ENCODE data around the gene APPL2.
"Not testable (repeated sequence)": the region's sequence is repeated elsewhere in the genome, so short reads cannot be mapped to it uniquely, and the experiment has no call there.

APPL2 gene

DNA sequence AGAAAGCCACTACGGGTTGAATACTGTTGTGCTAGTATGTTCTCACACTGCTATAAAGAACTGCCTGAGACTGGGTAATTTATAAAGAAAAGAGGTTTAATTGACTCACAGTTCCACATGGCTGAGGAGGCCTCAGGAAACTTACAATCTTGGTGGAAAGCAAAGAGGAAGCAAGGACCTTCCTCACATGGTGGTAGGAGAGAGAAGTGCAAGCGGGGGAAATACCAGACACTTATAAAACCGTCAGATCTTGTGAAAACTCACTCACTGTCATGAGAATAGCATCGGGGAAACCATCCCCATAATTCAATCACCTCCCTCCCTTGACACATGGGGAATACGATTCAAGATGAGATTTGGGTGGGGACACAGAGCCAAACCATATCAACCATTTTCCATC, 20.5 kb upstream of the APPL2 start:
- DNase-seq: not testable (repeated sequence)

DNA sequence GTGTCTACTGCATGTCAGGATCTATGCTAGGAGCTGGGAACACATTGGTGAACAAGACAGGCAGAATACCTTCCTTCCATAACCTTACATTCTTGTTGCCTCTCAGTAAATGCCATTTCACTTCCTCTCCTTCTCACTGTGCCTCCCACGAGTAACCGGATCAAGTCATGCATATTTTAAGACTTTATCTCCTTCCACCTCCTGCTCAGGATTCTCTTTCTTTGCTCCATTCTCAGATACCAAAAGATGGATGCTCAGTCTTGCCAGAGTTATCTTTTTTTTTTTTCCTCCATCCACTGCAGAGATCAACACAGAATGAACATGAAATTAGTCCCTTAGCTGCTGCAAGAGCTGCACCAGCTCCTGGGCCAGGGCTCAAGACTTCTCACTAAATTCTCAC, 20.0 kb upstream of the APPL2 start:
- no peak for DNase-seq

DNA sequence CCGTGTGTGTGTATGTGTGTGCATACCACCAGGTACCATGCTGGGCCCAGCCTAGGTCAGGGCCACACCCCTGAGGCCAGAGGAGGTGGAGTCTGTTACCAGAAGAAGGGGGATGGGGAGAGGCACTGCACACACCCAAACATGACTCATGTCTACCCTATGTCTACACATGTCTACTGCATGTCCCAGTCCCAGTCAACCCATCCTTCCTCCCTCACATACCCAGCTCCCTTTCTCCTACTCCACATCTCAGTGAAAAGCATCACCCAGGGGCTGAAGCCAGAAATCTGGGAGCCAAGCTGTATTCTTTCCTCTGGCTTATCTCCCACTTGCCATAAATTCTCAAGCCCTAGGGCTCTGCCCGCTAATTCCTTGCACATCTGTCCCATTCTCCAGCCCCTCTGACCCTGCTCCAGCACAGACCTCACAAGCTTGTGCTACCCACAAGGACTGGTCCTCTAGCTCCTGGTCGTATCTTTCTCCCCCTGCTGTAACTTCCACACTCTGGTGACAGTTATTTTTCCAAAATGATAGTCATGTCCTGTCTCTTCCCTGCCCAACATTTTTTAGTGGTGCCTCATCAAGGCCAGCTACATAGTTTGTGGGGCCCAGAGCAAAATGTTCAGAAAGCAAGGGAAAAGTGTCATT, 18.0 kb upstream of the APPL2 start:
- no peak for DNase-seq

DNA sequence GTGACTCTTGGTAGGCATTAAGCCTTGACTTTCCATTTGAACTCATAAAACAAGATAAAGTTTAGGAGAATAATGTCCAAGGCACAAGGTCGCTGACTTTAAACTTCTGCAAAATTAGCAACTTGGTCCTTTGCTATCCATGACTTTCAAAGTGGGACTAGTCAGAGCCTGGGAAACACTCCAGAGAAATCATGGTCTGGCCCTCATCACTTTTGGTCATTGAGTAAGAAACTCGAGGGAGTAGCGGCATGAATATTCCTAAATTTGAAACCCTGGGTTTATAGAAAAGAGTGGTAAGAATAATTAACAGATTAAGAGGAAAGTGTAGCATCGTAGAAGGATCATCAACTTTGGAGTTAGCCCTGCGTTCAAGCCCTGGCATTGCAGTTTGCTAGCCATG, 16.9 kb upstream of the APPL2 start:
- DNase-seq: no peak

DNA sequence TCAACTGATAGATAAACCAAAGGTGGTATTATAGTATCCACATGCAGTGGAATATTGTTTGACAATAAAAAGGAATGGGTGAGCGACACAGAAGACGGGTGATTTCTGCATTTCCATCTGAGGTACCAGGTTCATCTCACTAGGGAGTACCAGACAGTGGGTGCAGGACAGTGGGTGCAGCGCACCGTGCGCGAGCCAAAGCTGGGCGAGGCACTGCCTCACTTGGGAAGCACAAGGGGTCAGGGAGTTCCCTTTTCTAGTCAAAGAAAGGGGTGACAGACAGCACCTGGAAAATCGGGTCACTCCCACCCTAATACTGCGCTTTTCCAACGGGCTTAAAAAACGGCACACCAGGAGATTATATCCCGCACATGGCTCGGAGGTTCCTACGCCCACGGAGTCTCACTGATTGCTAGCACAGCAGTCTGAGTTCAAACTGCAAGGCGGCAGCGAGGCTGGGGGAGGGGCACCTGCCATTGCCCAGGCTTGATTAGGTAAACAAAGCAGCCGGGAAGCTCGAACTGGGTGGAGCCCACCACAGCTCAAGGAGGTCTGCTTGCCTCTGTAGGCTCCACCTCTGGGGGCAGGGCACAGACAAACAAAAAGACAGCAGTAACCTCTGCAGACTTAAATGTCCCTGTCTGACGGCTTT, 9.9 kb upstream of the APPL2 start:
- not testable (repeated sequence) for DNase-seq

DNA sequence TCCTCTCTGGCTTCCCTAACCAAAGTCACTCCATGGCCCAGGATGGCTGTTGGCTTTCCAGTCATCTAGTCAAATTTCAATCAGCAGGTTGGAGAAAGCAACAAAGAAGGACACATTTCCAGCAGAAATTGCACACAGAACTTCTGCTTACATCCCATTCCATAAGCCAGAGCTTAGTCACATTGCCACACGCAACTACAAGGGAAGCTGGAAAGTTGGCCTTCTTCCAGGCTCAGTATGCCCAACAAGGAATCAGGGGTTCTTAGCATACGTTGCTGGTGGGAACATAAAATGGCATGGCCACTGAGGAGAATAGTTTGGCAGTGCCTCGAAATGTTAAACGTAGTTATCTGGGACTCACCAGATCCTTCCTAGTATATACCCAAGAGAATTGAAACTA, 9.3 kb upstream of the APPL2 start:
- DNase-seq: no peak

DNA sequence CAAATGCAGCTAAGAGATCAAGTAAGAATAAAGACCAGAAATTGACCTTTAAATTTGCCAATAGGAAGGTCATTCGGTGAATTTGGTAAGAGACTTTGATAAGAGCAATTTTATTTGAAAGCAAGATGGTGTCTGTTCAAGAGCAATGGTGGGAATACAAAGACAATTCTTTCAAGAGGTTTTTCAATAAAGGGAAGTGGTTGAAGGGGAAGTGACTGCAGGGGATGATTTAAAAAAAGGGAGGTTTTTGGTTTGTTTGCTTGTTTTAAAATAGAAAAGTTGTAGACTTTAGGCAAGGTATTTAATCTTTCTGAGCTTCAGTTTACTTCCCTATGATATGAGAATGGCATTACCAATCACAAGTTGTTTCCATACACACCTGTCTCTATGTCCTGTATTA, 4.3 kb upstream of the APPL2 start:
- DNase-seq: no peak

DNA sequence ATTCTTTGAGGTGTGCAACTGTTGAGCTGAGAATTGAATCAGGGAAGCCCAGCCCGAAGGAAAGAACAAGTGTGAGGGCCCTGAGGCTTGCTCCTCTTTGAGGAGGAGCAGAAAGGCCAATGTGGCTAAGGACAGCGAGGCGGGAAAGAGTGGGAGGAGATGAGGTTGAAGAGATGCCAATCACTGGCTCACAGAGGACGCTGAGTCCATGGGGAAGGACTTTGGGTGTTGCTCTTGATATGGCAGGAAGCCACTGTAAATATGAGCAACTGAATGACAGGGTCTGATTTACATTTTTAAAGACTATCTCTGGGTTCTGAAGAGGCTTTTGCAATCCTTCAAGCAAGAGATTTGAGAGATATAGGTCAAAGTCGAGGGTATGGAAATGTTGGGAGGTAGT, 3.3 kb upstream of the APPL2 start:
- DNase-seq: no peak

DNA sequence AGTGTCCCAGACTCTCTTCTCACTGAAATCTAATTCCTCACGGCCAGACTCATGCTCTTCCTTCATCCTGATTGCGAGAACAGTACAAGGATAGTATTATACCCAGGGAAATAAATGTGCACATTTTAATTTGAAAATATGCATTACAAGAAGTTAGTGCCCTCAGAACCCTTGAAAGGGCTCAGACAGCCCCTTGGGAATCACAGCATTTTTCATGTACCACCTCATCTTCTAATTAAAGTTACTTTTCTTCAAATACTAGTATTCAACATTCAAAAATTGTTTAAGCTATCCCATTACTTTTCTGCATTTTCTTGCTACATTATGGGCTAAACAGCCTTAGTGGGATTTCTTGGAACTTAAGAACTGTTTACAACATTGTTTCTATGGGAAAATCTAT, 1.7 kb upstream of the APPL2 start:
- DNase-seq: no peak

DNA sequence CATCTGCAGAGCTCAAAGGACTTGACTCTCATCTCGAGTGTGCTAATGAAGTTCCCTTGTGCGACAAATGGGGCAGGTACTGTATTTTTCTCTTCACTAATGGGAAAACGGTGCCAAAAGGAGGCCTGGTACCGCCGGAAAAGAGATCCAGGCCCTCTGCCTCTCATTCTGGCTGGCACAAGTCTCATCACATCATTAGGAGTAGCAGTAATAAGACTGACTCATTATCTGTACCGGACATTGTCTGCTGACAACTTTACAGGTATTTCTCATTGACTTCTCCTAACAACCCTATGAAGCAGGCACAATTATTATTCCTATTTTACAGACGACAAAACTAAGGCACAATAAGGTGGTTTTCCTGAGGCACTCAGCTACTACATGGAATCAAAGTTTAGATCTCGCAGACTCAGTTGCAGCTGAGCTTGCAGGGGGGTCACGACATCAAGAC, 668 bp downstream of the APPL2 start:
- no peak for DNase-seq

DNA sequence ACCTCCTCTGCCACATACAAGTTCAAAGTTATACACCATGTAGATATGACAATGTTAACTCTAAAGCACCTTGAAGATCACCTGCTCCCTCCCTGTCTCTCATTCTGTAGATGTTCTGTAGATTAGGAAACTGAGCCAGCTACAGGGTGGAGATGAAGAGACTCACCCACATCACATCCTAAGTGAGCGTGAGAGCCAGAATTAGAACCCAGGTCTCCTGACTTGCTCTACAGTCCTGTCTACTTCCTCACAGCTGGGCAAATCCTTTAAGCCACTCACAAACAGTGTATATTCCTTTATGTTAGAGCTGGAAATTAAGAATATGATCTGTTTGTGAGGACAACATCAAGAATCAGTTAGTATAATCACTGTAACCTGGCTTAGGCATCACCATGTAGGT, 1.8 kb downstream of the APPL2 start:
- no peak for DNase-seq

DNA sequence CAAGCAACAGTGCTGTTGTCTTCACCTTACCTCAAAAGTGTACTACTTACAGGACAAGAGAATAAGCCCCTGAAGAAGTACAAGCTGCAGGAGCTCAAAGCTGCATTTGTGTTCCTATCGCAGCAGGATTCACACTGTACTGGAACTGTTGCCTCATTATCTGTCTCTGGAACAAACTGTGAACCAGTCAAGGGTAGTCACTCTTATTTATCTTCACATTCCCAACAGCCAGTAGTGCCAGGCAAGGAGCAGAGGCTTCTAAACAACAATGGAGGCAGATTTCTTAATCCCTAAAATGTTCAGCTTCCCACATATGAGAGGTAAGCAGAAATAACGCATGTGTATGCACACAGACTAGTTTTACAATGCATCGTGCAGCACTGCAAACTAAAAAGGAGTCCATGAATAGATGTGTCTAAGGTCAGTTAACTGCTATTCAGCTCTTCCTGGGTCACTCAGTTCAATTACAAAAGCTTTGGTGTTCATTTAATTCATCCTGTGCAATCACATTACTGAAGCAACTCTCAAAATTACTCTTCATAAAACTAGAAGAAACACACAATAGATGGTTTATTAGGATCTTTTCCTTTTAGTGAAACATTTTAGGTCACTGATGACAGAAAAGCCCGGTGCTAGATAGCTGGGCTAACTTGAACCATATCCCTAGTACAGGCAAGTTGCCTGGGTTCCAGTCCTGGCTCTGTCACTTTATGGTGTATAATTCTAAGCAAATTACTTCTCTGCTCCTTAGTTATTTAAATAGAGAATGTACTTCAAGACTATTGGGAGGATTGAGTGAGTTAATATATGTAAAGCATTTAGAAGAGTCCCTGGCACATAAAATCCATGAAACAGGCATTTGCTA, 2.7 kb downstream of the APPL2 start:
- no peak for DNase-seq

DNA sequence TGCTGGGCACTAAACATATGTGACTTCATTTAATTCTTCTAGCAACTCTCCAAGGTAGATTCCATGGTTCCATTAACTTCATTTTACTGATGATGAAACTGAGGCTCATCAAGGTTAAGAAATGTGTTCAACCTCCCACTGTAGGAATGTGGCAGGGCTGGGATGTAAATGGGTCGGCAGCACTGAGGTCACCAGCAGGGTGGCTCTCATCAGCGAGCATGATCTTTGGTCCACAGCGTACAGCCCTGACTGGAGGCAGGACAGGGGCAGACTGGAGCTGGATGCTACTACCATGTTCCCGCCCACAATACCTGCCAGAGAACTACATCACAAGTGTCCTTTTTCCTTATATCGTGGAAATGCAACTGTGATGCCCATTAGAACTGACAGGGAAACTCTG, 4.6 kb downstream of the APPL2 start:
- no peak for DNase-seq

DNA sequence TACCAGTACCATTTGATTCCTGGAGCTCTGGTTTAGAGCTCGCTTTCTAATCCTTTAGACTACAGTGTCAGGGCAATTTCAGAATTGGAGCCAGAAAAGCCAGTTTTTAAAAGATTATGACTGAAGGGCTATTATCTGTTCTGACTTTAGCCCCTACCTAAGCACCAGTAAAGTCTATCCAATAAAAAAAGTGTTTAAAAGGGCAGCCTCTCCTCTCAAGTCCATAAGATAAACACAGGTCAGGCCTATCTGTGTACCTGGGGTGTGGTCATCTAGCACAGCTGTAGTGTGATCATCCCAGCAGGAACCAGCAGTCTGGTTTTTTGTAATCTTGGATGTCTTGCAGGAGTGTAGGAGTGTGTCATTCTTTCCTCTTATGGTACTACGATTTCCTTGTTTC, 6.6 kb downstream of the APPL2 start:
- DNase-seq: no peak

DNA sequence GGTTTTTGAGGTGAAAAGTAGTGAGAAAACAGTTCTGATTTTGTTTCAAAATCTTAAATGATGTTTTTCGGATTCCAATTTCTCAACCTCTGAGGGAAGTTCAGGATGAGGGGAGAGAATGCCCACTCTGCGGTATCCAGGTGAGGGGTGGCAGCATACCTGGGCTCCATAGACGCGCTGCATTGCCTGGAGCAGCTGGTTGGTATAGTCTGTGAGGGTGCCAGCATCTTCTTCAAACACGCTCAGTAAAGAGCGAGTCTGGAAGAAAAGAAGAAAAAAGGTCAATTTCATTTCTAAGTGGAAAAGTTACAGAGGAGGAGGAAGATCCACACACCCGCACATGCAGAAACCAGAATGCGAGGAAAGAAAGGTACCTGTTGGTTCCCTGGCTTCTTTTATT, 7.0 kb downstream of the APPL2 start:
- DNase-seq: no peak

DNA sequence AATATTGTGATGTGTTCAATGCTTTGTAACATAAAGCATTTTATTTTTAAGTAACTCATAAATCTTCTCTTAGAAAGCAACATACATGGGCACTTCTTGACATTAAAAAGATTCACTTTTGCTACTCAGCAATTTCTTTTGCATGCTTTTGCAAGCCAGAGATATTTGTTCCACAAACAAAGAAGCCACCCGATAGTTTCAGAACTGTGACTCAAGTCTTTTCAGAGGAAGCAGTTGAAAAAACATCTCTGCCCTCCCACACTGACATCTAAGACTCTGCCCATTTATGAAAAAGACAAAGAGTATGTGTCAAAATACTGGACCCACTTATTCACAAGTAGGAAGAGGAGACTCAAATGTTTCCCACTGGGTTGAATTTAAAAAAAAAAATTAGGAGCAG, 7.5 kb downstream of the APPL2 start:
- DNase-seq: no peak

DNA sequence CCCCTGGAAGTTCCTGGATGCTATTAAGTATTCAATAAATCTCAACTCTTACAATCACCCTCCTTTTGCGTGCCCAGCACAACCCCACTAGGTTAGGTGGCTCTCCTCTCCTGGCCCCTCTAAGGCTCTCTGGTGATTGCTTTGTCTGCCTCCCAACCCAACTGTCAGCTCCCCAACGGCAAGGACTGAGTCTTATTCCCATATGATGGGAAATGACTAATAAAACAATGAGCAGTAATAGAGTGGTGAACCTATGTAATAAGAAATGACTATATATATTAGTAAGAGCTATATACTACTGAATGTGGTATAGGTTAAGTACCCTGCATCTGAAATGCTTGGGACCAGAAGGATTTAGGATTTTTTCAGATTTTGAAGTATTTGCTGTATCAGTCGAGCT, 8.1 kb downstream of the APPL2 start:
- no peak for DNase-seq

DNA sequence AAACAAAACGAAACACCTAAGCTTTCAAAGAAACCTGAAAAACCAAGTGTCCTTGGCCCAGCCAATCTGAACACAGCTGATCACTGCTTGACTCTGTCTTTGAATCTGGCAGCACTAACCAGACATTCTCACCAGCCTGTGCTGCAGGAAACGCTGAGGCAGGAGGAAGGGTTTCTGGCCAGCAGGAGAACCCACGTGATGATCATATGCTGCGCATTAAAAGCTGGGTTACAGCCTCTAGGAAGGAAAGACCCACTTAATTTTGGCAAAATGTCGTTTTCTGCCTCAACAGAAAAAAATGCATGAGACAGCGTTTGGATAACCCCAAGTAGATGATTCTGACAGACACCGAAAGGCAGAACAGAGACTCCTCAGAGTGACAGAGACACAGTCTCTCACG, 9.8 kb downstream of the APPL2 start:
- no peak for DNase-seq

DNA sequence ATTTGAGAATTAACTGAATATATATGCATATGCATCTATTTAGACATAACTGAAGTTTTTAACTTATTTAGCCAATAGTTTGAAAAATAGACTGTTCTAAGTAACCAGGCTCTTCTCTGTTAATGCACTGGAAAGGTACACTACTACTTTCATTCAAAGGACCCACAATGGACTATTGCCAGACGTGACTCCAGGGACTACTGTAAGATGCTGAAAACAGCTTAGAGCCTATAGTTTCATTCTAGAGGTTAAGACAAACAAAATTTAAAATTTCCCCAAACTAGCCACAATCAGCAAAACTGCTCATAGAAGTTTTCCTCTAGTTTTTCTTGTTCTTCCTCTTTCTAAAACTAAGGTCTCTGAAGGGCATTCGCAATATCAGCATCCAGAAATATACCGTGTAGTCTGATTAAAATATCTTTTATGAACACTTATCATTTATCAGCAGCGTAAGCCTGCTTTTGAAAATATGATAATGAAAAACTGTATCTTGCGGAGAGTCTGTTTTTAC, 10.4 kb downstream of the APPL2 start:
- no peak for DNase-seq

DNA sequence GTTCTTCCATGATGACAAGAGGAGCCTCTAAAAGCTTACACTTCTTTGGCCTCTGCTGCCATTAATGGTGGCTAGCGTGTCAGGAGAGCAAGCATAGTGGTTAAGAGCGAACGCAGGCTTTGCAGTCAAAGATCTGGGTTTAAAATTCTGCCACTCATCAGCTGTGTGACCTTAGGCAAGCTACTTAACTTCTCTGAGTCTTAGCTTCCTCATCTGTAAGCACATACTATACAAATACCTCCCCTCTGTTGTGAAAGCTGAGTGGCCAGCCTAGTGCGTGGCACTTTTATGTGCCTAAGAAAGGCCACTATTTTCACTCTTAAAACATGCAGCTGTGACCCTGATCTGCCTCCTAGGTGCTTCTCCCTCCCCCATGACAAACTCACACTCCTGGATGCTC, 11.6 kb downstream of the APPL2 start:
- DNase-seq: no peak

DNA sequence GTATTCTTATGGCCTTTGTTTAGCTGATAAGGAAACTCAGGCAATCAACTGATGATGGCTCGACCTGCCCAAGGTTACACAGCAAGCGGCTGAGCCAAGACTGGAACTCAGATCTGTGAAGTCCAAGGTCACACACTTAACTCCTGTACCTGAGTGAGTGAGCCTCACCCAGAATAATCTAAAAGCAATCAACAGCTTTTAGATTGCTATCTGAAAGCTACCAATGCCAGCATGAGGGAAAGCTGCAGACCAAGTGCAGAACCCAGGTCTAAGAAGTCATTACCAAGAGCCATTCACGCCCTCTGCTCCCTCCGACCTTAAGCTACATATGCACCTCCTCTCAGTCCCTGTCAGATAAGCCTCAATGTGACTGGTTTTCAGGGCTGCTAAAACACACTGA, 12.1 kb downstream of the APPL2 start:
- DNase-seq: no peak

DNA sequence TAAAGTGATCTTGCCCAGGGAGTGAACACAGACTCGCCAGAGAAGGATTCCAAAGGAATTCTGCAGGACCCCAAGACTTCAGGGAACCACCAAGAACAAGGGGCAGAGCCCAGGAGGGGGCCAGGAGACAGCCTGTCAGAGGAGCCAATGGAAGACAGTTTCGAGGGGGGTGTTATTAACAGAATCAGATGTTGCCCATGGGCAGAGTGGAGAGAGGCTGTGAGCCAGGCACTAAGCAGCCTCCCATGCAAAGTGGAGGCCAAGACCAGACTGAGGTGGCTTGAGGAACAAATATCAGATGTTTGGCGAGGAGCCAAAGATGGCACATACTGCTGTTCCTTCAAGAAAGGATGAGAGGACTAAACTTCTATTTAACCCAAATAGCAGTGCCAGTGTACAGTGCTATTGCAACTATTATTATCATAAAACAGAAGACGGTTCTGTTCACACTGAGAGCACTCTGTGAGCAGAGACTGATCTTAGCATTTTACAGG, 12.6 kb downstream of the APPL2 start:
- DNase-seq: no peak

DNA sequence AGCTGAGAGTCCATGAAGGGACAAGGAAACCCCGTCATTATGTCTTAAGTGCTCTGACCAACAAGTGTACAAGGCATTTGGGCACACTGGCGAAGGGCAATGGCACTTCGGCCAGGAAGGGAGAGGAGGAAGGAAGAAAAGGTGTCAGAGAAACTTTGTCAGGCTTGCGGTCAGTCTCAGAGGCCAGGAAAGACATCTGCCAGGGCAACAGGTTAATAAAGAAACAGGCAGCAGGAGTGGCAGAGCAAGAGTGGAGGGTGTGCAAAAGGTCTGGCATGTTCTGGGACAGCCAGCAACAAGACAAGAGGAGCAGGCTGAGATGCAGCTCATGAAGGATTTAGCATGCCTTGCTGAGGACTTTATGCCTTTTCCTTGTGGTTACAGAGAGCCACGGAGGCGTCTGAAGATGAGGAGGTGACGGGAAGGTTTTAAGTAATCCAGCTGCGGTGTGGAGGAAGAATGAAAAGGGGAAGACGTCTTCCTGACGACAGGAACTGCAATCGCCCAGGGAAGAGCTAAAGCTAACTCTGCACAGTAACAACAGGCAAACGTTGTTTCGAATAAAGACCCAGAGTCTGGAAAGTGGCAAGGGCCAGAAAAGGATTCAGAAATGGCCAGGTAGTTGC, 13.1 kb downstream of the APPL2 start:
- DNase-seq: no peak
